GM12878 (cell line): Measurements from ENCODE around the gene RNF7. TPM values are rescaled to one million over a fixed set of nuclear protein-coding genes. Genes with fewer than 3 reads are reported as not detected.

Experiments
- ATAC-seq: fragments of 200-7000 bp; cut with Tn5 transposase; 3 replicates; pipeline ENCODE4 v1.9.1; 2020; ENCODE audit warnings: mild to moderate bottlenecking, moderate library complexity
- BruUV-seq: library from RNA; stranded (reverse); fragments of 400-500 nt; replicated peaks from 2 replicates; lab custom pipeline; 2021; lab: Mats Ljungman, UMichigan
- CTCF ChIA-PET: fragments of 300-600 bp; sonication (Branson Sonifier 250); formaldehyde crosslinking; extraction: SDS; loops from one replicate; lab custom pipeline; 2021; ENCODE audit warnings: inconsistent platforms; lab: Yijun Ruan, JAX
- POLR2A ChIA-PET: fragments of 350-600 bp; formaldehyde crosslinking; extraction: SDS; loops from one replicate; lab custom pipeline; 2021; ENCODE audit warnings: inconsistent platforms; lab: Charles Lee
- RAD21 ChIA-PET: fragments of 300-600 bp; sonication (Branson Sonifier 250); formaldehyde crosslinking; loops from one replicate; lab custom pipeline; 2023; ENCODE audit warnings: antibody characterized with exemption; ENCODE audit not compliant: unreplicated experiment; lab: Charles Lee
- SMC1A ChIA-PET: fragments of 300-600 bp; sonication (Branson Sonifier 250); formaldehyde crosslinking; loops from one replicate; lab custom pipeline; 2023; ENCODE audit not compliant: unreplicated experiment, uncharacterized antibody; lab: Charles Lee
- DNase-seq: peaks from one replicate; pipeline ENCODE4 v3.0.0-alpha.2; 2011; ENCODE audit warnings: low read depth, low spot score
- FAIRE-seq: peaks from 3 replicates; lab custom pipeline; 2011; peaks lifted over from hg19 to GRCh38; lab: Jason Lieb, UNC
- H2AFZ ChIP-seq: 2 replicates; pipeline ENCODE4 v1.6.0; 2011; ENCODE audit warnings: low read depth, low read length, control low read depth; ENCODE audit not compliant: control insufficient read depth
- H3K27ac ChIP-seq: 2 replicates; pipeline ENCODE4 v1.5.1; 2011; ENCODE audit warnings: control low read depth; ENCODE audit not compliant: control insufficient read depth, insufficient read depth
- H3K27me3 ChIP-seq, 2 experiments: replicated peaks in 1 of 2; 2 replicates each; pipeline versions ENCODE4 v1.6.0 to v1.6.1; 2011; ENCODE audit warnings: low read length in 1 of 2; ENCODE audit not compliant: control insufficient read depth in 2 of 2, insufficient read depth in 2 of 2
- H3K36me3 ChIP-seq, 2 experiments: 2 replicates each; pipeline ENCODE4 v1.5.1; 2011; ENCODE audit warnings: low read length in 1 of 2; ENCODE audit not compliant: control insufficient read depth in 2 of 2, insufficient read depth in 2 of 2
- H3K4me1 ChIP-seq: 2 replicates; pipeline ENCODE4 v1.6.1; 2011; ENCODE audit warnings: mild to moderate bottlenecking, low read length, moderate library complexity, mixed read lengths; ENCODE audit not compliant: control insufficient read depth, insufficient read depth
- H3K4me2 ChIP-seq: 2 replicates; pipeline ENCODE4 v1.6.0; 2011; ENCODE audit warnings: control low read depth; ENCODE audit not compliant: control insufficient read depth, insufficient read depth
- H3K4me3 ChIP-seq: fragments of 200-600 bp; sonication (generic); 2 replicates; pipeline ENCODE4 v1.5.1; 2016
- H3K79me2 ChIP-seq: 2 replicates; pipeline ENCODE4 v1.6.0; 2011; ENCODE audit warnings: low read length; ENCODE audit not compliant: control insufficient read depth, insufficient read depth
- H3K9ac ChIP-seq: 2 replicates; pipeline ENCODE4 v1.8.0; 2011; ENCODE audit warnings: low read length, control low read depth, mixed read lengths; ENCODE audit not compliant: control insufficient read depth, insufficient read depth
- H3K9me3 ChIP-seq: replicated peaks from 3 replicates; pipeline ENCODE4 v1.5.1; 2011; ENCODE audit warnings: mild to moderate bottlenecking, low read length; ENCODE audit not compliant: control insufficient read depth, insufficient read depth
- H4K20me1 ChIP-seq: 2 replicates; pipeline ENCODE4 v1.6.0; 2011; ENCODE audit not compliant: control insufficient read depth, insufficient read depth
- ASH2L ChIP-seq: fragments of 300-600, 200-600 bp; sonication (generic); IDR thresholded peaks from 2 replicates; pipeline ENCODE4 v1.6.1; 2017; ENCODE audit warnings: low read depth, mild to moderate bottlenecking, borderline replicate concordance
- BACH1 ChIP-seq: fragments of 450-650 bp; IDR thresholded peaks from 2 replicates; pipeline ENCODE4 v1.6.1; 2017; ENCODE audit warnings: mild to moderate bottlenecking, borderline replicate concordance
- BCL3 ChIP-seq: IDR thresholded peaks from 2 replicates; pipeline ENCODE4 v1.6.1; 2011; ENCODE audit warnings: borderline replicate concordance, low read depth, mild to moderate bottlenecking, moderate library complexity, low read length; ENCODE audit not compliant: insufficient read depth, poor library complexity, severe bottlenecking
- CREB1 ChIP-seq: IDR thresholded peaks from 2 replicates; pipeline ENCODE4 v1.6.1; 2012; ENCODE audit warnings: low read depth, mild to moderate bottlenecking, inconsistent platforms
- CUX1 ChIP-seq: IDR thresholded peaks from 2 replicates; pipeline ENCODE4 v1.6.1; 2012; ENCODE audit warnings: improper control_type of control experiment, low read depth, low read length; ENCODE audit not compliant: insufficient replicate concordance
- MAX ChIP-seq: IDR thresholded peaks from 2 replicates; pipeline ENCODE4 v1.6.1; 2012; ENCODE audit warnings: low read depth, low read length, improper control_type of control experiment
- MTA2 ChIP-seq: fragments of 450-650 bp; IDR thresholded peaks from 2 replicates; pipeline ENCODE4 v1.6.1; 2016; ENCODE audit warnings: low read depth, mild to moderate bottlenecking, moderate library complexity
- MYC ChIP-seq: IDR thresholded peaks from 2 replicates; pipeline ENCODE4 v1.6.1; 2011; ENCODE audit warnings: mild to moderate bottlenecking, low read length, moderate library complexity, inconsistent platforms; ENCODE audit not compliant: insufficient read depth, insufficient replicate concordance, insufficient read length, severe bottlenecking
- NFYA ChIP-seq: IDR thresholded peaks from 2 replicates; pipeline ENCODE4 v1.6.1; 2011; ENCODE audit warnings: low read depth, mild to moderate bottlenecking, low read length, improper control_type of control experiment, borderline replicate concordance
- PAX8 ChIP-seq: fragments of 450-650 bp; IDR thresholded peaks from 2 replicates; pipeline ENCODE4 v1.6.1; 2017; ENCODE audit warnings: mild to moderate bottlenecking, moderate library complexity
- PML ChIP-seq: IDR thresholded peaks from 2 replicates; pipeline ENCODE4 v1.6.1; 2012; ENCODE audit warnings: low read length, inconsistent platforms
- SRF ChIP-seq, 2 experiments: IDR thresholded peaks; 2 replicates each; pipeline ENCODE4 v1.6.1; 2011; ENCODE audit warnings: low read depth in 2 of 2, low read length in 2 of 2, mild to moderate bottlenecking in 1 of 2, moderate library complexity in 1 of 2
- ZZZ3 ChIP-seq: IDR thresholded peaks from 2 replicates; pipeline ENCODE4 v1.6.1; 2011; ENCODE audit warnings: low read depth; ENCODE audit not compliant: control insufficient read depth, insufficient read length
- WGBS: methylation state at CpG from one replicate; pipeline ENCODE4 v1.1.6; 2016; ENCODE audit warnings: low lambda C conversion rate; ENCODE audit not compliant: insufficient replicate concordance, insufficient coverage; ENCODE audit errors: missing lambda C conversion rate; 5-methylcytosine and 5-hydroxymethylcytosine counted together
- in situ Hi-C: fragments of 300-500 bp; cut with MboI; formaldehyde crosslinking; loops from 9 replicates; pipeline ENCODE4 v1.14.3; 2018; ENCODE audit warnings: mixed read lengths
- intact Hi-C: fragments of 100-400 bp; cut with micrococcal nuclease; formaldehyde crosslinking; loops from one replicate; pipeline ENCODE4 v1.14.2; 2022; ENCODE audit not compliant: unreplicated experiment
- polyA plus RNA-seq, 11 experiments: library from polyadenylated mRNA; depleted of rRNA in 4 of 11; unstranded in 6 of 11; stranded (reverse) in 5 of 11; fragments of >200 nt; fragmentation: Nextera tagmentation in 4 of 11; fragmentation: Illumina TruSeq in 1 of 11; extraction: Ambion mirVana in 4 of 11; extraction: Trizol in 1 of 11; gene quantifications; 1 replicate in 1 of 11; 2 replicates in 10 of 11; pipeline versions ENCODE4 v1.2.1 to v1.2.3, GENCODE V29; 2011 to 2016; ENCODE audit warnings: inconsistent platforms in 2 of 11, missing spikeins in 2 of 11, low read depth in 1 of 11
- total RNA-seq, 4 experiments: library from RNA; depleted of rRNA in 3 of 4; stranded (reverse); fragments of >200 nt in 3 of 4; fragmentation: Illumina TruSeq in 1 of 4; extraction: Trizol in 1 of 4; gene quantifications; 2 replicates each; pipeline versions ENCODE4 v1.2.1 to v1.2.3, GENCODE V29; 2013 to 2021

Gene RNF7
- total and polyA plus RNA-seq, 10 of the 15 experiments (the other 5 are each of a cell fraction or from before 2014, with no cell fraction given): 36.0 to 146 (median 76.4) TPM

- SMC1A ChIA-PET: interaction anchor here (0.6 kb wide), 1 partner anchor 31 kb away, joined by 3 read pairs; no protein-coding TSS in a partner anchor
- CTCF ChIA-PET: no interaction called here
- POLR2A ChIA-PET: interaction anchor here (0.7 kb wide), 1 partner anchor 8 kb away, joined by 3 read pairs; no protein-coding TSS in a partner anchor
- BruUV-seq: no TSS peak
- TF ChIP-seq CUX1: no peak
- no peak for TF ChIP-seq PAX8
- no peak for TF ChIP-seq BCL3
- no peak for TF ChIP-seq ASH2L
- no peak for TF ChIP-seq PML
- no peak for TF ChIP-seq SRF (IDR thresholded peaks at IDR 0.05; ENCODE audit: low read depth in 2 of 2, low read length in 2 of 2)
- TF ChIP-seq NFYA: no peak
- no peak for TF ChIP-seq ZZZ3
- no peak for TF ChIP-seq BACH1
- TF ChIP-seq CREB1: no peak
- TF ChIP-seq MYC: no peak
- no peak for TF ChIP-seq MAX
- no peak for TF ChIP-seq MTA2
- H3K4me1 ChIP-seq: no peaks in the 10 kb centered on the region
- intact Hi-C loops: no loop called here
- H3K36me3 ChIP-seq: no peaks in the 10 kb centered on the region
- no peak overlapping the region for H3K27ac ChIP-seq
- H2AFZ ChIP-seq: no peak overlapping the region
- H3K9me3 ChIP-seq: no peaks in the 10 kb centered on the region
- no peak for DNase-seq
- no peak for FAIRE-seq
- 51% methylated on average over 4 of the region's 4 CpGs for WGBS
- H3K4me2 ChIP-seq: no peak overlapping the region
- ATAC-seq: no peak
- no peak overlapping the region for H3K9ac ChIP-seq
- RAD21 ChIA-PET: interaction anchor here (0.7 kb wide), 1 partner anchor 296 kb away, joined by 3 read pairs; no protein-coding TSS in a partner anchor
- in situ Hi-C loops: no loop called here
- H3K79me2 ChIP-seq: no peaks in the 10 kb centered on the region
- no peaks in the 10 kb centered on the region for H4K20me1 ChIP-seq
- H3K4me3 ChIP-seq: no peak overlapping the region
- peaks cover 0 to 1% of the 10 kb centered on the region in 2 experiments; a peak in 2 of 4 replicates for H3K27me3 ChIP-seq
These were observed 13.1 kb upstream of the RNF7 start for GRCh38 chr3:141725036-141725435.
